GM19043 (cell line): ENCODE measurements around the gene ITGAE.

Experiments
- ATAC-seq: cut with Tn5 transposase; IDR thresholded peaks from one replicate; pipeline ENCODE4 v1.9.1; 2021; ENCODE audit warnings: low read depth; ENCODE audit not compliant: unreplicated experiment

The ITGAE gene

GRCh38 chr17:3699951-3700350 is 101.0 kb downstream of the ITGAE start:
- no peak for ATAC-seq

- no peak for ATAC-seq
Observed at GRCh38 chr17:3698139-3698538, 102.8 kb downstream of the ITGAE start.

- no peak for ATAC-seq
Observed at GRCh38 chr17:3697103-3697476, 103.9 kb downstream of the ITGAE start.

GRCh38 chr17:3695723-3696411 is 105.1 kb downstream of the ITGAE start, which contains the start of gene P2RX5:
Gene P2RX5 (minus strand): TSS chr17:3696155. CDS start chr17:3696005, 150 bp downstream.
- no peak for ATAC-seq

- ATAC-seq: no peak
Observed at GRCh38 chr17:3695129-3695722, 105.8 kb downstream of the ITGAE start.

- no peak for ATAC-seq
Observed at GRCh38 chr17:3693829-3694231, 107.2 kb downstream of the ITGAE start.

- ATAC-seq: no peak
Observed at GRCh38 chr17:3693141-3693540, 107.8 kb downstream of the ITGAE start.

GRCh38 chr17:3692346-3692745 is 108.6 kb downstream of the ITGAE start:
- no peak for ATAC-seq

- no peak for ATAC-seq
Observed at GRCh38 chr17:3691617-3692067, 109.3 kb downstream of the ITGAE start.

GRCh38 chr17:3690094-3690715 is 110.8 kb downstream of the ITGAE start:
- no peak for ATAC-seq

GRCh38 chr17:3689262-3690093 is 111.5 kb downstream of the ITGAE start:
- no peak for ATAC-seq

GRCh38 chr17:3688852-3689261 is 112.1 kb downstream of the ITGAE start:
- no peak for ATAC-seq

GRCh38 chr17:3688027-3688553 is 112.9 kb downstream of the ITGAE start:
- ATAC-seq: no peak

- ATAC-seq: no peak
Observed at GRCh38 chr17:3685174-3685573, 115.8 kb downstream of the ITGAE start.

GRCh38 chr17:3683054-3683511 is 117.9 kb downstream of the ITGAE start:
- no peak for ATAC-seq

- no peak for ATAC-seq
Observed at GRCh38 chr17:3682033-3682432, 119.0 kb downstream of the ITGAE start.

- no peak for ATAC-seq
Observed at GRCh38 chr17:3681565-3681964, 119.4 kb downstream of the ITGAE start.

GRCh38 chr17:3681057-3681456 is 119.9 kb downstream of the ITGAE start:
- no peak for ATAC-seq

- no peak for ATAC-seq
Observed at GRCh38 chr17:3679531-3680126, 121.4 kb downstream of the ITGAE start.

- ATAC-seq: no peak
Observed at GRCh38 chr17:3678821-3679530, 122.0 kb downstream of the ITGAE start.
